Body of pancreas (tissue), 4 donors: ENCODE data around the gene SLC6A13.

Experiments
- POLR2A ChIP-seq, 3 donors: fragments of 450-650 bp; IDR thresholded peaks; one replicate each; pipeline ENCODE4 v1.6.1; 2016; ENCODE audit warnings: antibody characterized with exemption in 3 of 3, mild to moderate bottlenecking in 2 of 3
- TF ChIP-seq, protein P1 (sequence below), 7 experiments: fragments of 450-650 bp in 4 of 7; fragments of 200-600 bp in 3 of 7; sonication (generic) in 3 of 7; IDR thresholded peaks; one replicate each; pipeline ENCODE4 v1.5.1; 2016 to 2019; ENCODE audit warnings: antibody characterized with exemption in 7 of 7

DNA sequence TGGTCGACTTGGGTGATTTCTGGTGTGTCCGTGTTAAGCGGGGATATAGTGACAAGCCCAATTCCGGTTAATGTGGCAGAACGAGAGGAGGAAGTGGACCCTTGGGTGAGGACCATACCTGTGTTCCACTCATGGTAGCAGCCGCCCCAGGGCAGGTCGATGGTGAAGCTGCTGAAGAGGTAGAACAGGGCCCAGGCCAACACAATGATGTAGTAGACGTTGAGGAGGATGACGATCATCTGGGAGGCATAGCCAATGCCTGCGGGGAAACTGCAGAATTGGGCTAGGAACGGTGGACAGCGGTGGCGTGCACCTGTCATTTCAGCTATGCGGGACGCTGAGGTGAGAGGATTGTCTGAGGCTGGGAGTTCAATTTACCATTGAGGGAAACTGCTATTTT lies 20.1 kb downstream of the SLC6A13 start:
- TF ChIP-seq, protein P1, sequence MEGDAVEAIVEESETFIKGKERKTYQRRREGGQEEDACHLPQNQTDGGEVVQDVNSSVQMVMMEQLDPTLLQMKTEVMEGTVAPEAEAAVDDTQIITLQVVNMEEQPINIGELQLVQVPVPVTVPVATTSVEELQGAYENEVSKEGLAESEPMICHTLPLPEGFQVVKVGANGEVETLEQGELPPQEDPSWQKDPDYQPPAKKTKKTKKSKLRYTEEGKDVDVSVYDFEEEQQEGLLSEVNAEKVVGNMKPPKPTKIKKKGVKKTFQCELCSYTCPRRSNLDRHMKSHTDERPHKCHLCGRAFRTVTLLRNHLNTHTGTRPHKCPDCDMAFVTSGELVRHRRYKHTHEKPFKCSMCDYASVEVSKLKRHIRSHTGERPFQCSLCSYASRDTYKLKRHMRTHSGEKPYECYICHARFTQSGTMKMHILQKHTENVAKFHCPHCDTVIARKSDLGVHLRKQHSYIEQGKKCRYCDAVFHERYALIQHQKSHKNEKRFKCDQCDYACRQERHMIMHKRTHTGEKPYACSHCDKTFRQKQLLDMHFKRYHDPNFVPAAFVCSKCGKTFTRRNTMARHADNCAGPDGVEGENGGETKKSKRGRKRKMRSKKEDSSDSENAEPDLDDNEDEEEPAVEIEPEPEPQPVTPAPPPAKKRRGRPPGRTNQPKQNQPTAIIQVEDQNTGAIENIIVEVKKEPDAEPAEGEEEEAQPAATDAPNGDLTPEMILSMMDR (IDR thresholded peaks at IDR 0.05), result no peak
- no peak for TF ChIP-seq POLR2A (IDR thresholded peaks at IDR 0.05)
